GM12865 (cell line): ENCODE results near the gene ODR4.
"Not testable (repeated sequence)": the region's sequence is repeated elsewhere in the genome, so short reads cannot be mapped to it uniquely, and the experiment has no call there.

ENCODE experiments used
- DNase-seq: peaks from one replicate; pipeline ENCODE4 v3.0.0; 2010; ENCODE audit warnings: low read depth
- H3K4me3 ChIP-seq: 2 replicates; pipeline ENCODE4 v1.5.1; 2011; ENCODE audit warnings: mild to moderate bottlenecking, low read depth, low read length, control low read depth
- TF ChIP-seq, protein P1 (sequence below): IDR thresholded peaks from 2 replicates; pipeline ENCODE4 v1.5.1; 2011; ENCODE audit warnings: low read length, control low read depth, low read depth, inconsistent platforms; ENCODE audit not compliant: insufficient read depth; ENCODE audit errors: missing control alignments

Gene ODR4

DNA sequence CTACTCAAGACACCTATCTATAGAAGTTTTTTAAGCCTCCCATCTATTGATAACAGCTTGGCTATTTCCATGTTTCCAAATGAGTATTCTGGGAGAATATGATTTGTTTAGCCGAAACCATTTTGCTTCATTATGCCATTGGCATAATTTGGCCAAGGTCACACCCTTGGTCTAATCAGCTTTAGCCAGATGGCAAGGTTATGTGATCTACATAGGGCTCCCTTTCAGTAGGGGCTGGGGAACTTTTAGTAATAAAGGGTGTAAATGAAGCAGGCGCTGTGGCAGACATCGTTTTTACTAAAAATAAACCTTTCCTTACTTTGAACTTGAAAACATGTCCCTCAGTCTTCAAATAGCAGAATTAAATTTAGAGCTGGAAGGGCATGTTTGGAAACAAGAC, 88.3 kb downstream of the ODR4 start:
- H3K4me3 ChIP-seq, result no peak overlapping the region
- TF ChIP-seq, protein P1, sequence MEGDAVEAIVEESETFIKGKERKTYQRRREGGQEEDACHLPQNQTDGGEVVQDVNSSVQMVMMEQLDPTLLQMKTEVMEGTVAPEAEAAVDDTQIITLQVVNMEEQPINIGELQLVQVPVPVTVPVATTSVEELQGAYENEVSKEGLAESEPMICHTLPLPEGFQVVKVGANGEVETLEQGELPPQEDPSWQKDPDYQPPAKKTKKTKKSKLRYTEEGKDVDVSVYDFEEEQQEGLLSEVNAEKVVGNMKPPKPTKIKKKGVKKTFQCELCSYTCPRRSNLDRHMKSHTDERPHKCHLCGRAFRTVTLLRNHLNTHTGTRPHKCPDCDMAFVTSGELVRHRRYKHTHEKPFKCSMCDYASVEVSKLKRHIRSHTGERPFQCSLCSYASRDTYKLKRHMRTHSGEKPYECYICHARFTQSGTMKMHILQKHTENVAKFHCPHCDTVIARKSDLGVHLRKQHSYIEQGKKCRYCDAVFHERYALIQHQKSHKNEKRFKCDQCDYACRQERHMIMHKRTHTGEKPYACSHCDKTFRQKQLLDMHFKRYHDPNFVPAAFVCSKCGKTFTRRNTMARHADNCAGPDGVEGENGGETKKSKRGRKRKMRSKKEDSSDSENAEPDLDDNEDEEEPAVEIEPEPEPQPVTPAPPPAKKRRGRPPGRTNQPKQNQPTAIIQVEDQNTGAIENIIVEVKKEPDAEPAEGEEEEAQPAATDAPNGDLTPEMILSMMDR, result no peak

DNA sequence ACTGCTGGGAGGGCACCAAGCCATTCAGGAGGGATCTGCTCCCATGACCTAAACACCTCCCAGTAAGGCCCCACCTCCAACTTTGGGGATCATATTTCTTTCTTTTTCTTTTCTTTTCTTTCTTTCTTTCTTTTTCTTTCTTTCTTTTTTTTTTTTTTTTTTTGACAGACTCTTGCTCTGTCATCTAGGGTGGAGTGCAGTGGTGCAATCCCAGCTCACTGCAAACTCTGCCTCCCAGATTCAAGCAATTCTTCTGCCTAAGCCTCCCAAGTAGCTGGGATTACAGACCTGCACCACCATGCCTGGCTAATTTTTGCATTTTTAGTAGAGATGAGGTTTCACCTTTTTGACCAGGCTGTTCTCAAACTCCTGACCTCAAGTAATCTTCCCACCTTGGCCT, 89.9 kb downstream of the ODR4 start:
- not testable (repeated sequence) for H3K4me3 ChIP-seq, DNase-seq

More for the DNA sequence above, 88.3 kb downstream of the ODR4 start:
- no peak for DNase-seq

DNA sequence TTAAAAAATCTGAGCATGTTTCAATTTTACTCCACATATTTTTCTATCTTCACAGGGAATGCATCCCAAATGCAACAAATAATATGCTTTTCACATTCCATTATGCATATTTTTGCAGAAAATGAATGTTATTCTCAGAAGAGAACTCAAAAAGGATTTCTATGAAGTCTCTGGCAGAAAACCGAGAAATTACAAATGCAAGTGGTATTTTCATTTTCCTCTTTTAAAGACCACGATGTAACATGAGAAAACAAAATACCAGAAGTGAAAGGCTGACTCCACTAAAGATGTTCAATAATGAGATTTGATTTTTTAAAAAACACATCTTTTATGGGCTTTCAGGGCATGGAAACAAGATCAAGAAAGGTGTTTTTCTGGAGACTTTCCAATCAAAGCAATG, 90.3 kb downstream of the ODR4 start:
- no peak overlapping the region for H3K4me3 ChIP-seq
- no peak for DNase-seq
- TF ChIP-seq, protein P1, result no peak
